Right ventricle myocardium superior (tissue), 1 donor: ENCODE data around the gene SIX1. TPM values are rescaled to one million over a fixed set of nuclear protein-coding genes. Genes with fewer than 3 reads are reported as not detected.

Experiments used
- ATAC-seq: fragments of 200-7000 bp; cut with Tn5 transposase; one replicate; pipeline ENCODE4 v1.9.1; 2020; ENCODE audit warnings: mild to moderate bottlenecking; ENCODE audit not compliant: poor library complexity
- DNase-seq: peaks from one replicate; pipeline ENCODE4 v3.0.0-alpha.2; 2020
- intact Hi-C: fragments of 100-400 bp; cut with DNase I; formaldehyde crosslinking; loops from one replicate; pipeline ENCODE4 v1.11.2; 2022
- total RNA-seq: library from RNA; stranded (reverse); fragmentation: NEBNext Ultra II Directional; extraction: Animal tissue kit (Norgen Biotek cat#: 25700); gene quantifications from one replicate; pipeline ENCODE4 v1.2.1, GENCODE V29; 2021
- donor health status: DM: no; HTN: yes; CAD: no; lungs with severe emphysema.

The SIX1 gene
- total RNA-seq, 1 donor from 2014 or later, result not detected

- ATAC-seq (no peak), DNase-seq (no peak)
- intact Hi-C loops, result no loop called here
Measured at GRCh38 chr14:60622210-60622916, 26.9 kb downstream of the SIX1 start.

GRCh38 chr14:60621386-60621785 is 27.9 kb downstream of the SIX1 start:
- intact Hi-C loops, result no loop called here
- ATAC-seq, result no peak
- DNase-seq, result no peak

- intact Hi-C loops, result no loop called here
- ATAC-seq (no peak), DNase-seq (no peak)
Measured at GRCh38 chr14:60618241-60618640, 31.0 kb downstream of the SIX1 start.

- intact Hi-C loops, result no loop called here
- DNase-seq, result no peak
- no peak for ATAC-seq
Measured at GRCh38 chr14:60616461-60616959, 32.8 kb downstream of the SIX1 start.

- no peak for ATAC-seq
- intact Hi-C loops, result no loop called here
- DNase-seq, result no peak
Measured at GRCh38 chr14:60602291-60602690, 47.0 kb downstream of the SIX1 start.

- no peak for ATAC-seq
Measured at GRCh38 chr14:60599727-60600126, 49.5 kb downstream of the SIX1 start.

GRCh38 chr14:60596139-60596538 is 53.1 kb downstream of the SIX1 start:
- intact Hi-C loops, result no loop called here
- DNase-seq, result no peak
- ATAC-seq, result no peak

More at GRCh38 chr14:60599727-60600126, 49.5 kb downstream of the SIX1 start:
- no peak for DNase-seq
- intact Hi-C loops, result no loop called here

GRCh38 chr14:60594062-60594461 is 55.2 kb downstream of the SIX1 start:
- intact Hi-C loops, result no loop called here
- ATAC-seq, result no peak
- no peak for DNase-seq

Other genes with a start within 250 kb of the SIX1 start
- not detected for gene C14orf39, start 163.4 kb downstream of the SIX1 start, total RNA-seq
- not detected for gene SIX6, start 140.3 kb downstream of the SIX1 start, total RNA-seq
- 1.6 TPM for gene SIX4, start 74.9 kb upstream of the SIX1 start, total RNA-seq
- gene MNAT1, start 85.3 kb upstream of the SIX1 start, total RNA-seq, result 24.3 TPM